Duodenal mucosa (tissue), 2 donors: ENCODE measurements around the gene CFAP65.

Source experiments
- H3K27ac ChIP-seq: one replicate; pipeline ENCODE4 v1.7.0; 2013; ENCODE audit warnings: low read depth, low read length
- H3K27me3 ChIP-seq, 2 donors: one replicate each; pipeline ENCODE4 v1.7.0; 2013; ENCODE audit warnings: low read length in 2 of 2, control low read depth in 1 of 2; ENCODE audit not compliant: insufficient read depth in 2 of 2, control insufficient read depth in 1 of 2
- H3K36me3 ChIP-seq, 2 donors: one replicate each; pipeline ENCODE4 v1.7.0; 2013; ENCODE audit warnings: low read length in 2 of 2, control low read depth in 1 of 2; ENCODE audit not compliant: insufficient read depth in 2 of 2, control insufficient read depth in 1 of 2
- H3K4me1 ChIP-seq, 2 donors: one replicate each; pipeline ENCODE4 v1.7.0; 2013; ENCODE audit warnings: low read length in 2 of 2, control low read depth in 1 of 2; ENCODE audit not compliant: insufficient read depth in 2 of 2, control insufficient read depth in 1 of 2
- H3K4me3 ChIP-seq, 2 donors: one replicate each; pipeline ENCODE4 v1.7.0; 2013; ENCODE audit warnings: low read length in 2 of 2, low read depth in 1 of 2
- H3K9ac ChIP-seq, 2 donors: one replicate each; pipeline ENCODE4 v1.7.0; 2013; ENCODE audit warnings: low read length in 2 of 2, low read depth in 1 of 2
- H3K9me3 ChIP-seq, 2 donors: one replicate each; pipeline ENCODE4 v1.7.0; 2013; ENCODE audit warnings: low read length in 2 of 2, control low read depth in 1 of 2; ENCODE audit not compliant: control insufficient read depth in 1 of 2

The CFAP65 gene

GRCh38 chr2:219041252-219041651 lies at the start of gene CFAP65:
Gene CFAP65 (minus strand): TSS chr2:219041516. CDS start chr2:219039048, 2,468 bp downstream.
- H3K9ac ChIP-seq, result no peak within 1 kb of the TSS

GRCh38 chr2:219090436-219091299 lies 49.4 kb upstream of the CFAP65 start:
- peaks cover under 1 to 22% of the 10 kb centered on the region in 2 donors for H3K4me1 ChIP-seq
- no peaks in the 10 kb centered on the region for H3K9me3 ChIP-seq
- H3K9ac ChIP-seq, result no peak overlapping the region
- H3K4me3 ChIP-seq, result no peak overlapping the region
- no peak overlapping the region for H3K27ac ChIP-seq
- H3K36me3 ChIP-seq, result peaks cover 0 to 11% of the 10 kb centered on the region in 2 donors
- H3K27me3 ChIP-seq, result no peaks in the 10 kb centered on the region

More at GRCh38 chr2:219041252-219041651, at the start of gene CFAP65:
- no peaks in the 10 kb centered on the region for H3K9me3 ChIP-seq
- peaks cover 8 to 15% of the 10 kb centered on the region in 2 donors for H3K27me3 ChIP-seq
- H3K27ac ChIP-seq, result no peak within 1 kb of the TSS
- H3K36me3 ChIP-seq, result no peaks in the 10 kb centered on the region
- H3K4me1 ChIP-seq, result peaks cover 7 to 11% of the 10 kb centered on the region in 2 donors
- H3K4me3 ChIP-seq, result peak within 1 kb of the TSS; percentile 58 to 60

GRCh38 chr2:219089330-219089729 lies 48.0 kb upstream of the CFAP65 start:
- Histone ChIP-seq H3K9me3 (no peaks in the 10 kb centered on the region), H3K4me3 (no peak overlapping the region), H3K4me1 (peaks cover 0 to 9% of the 10 kb centered on the region in 2 donors), H3K27ac (no peak overlapping the region), H3K36me3 (peaks cover 0 to 5% of the 10 kb centered on the region in 2 donors), H3K9ac (no peak overlapping the region), H3K27me3 (no peaks in the 10 kb centered on the region)

GRCh38 chr2:219087848-219088247 lies 46.5 kb upstream of the CFAP65 start:
- Histone ChIP-seq H3K27ac (no peak overlapping the region), H3K9me3 (no peaks in the 10 kb centered on the region), H3K4me1 (peaks cover 4 to 17% of the 10 kb centered on the region in 2 donors)

GRCh38 chr2:219087361-219087760 lies 46.0 kb upstream of the CFAP65 start:
- Histone ChIP-seq H3K36me3 (peaks cover 0 to 5% of the 10 kb centered on the region in 2 donors), H3K27me3 (no peaks in the 10 kb centered on the region), H3K4me3 (no peak overlapping the region), H3K9me3 (no peaks in the 10 kb centered on the region), H3K4me1 (peaks cover 9 to 22% of the 10 kb centered on the region in 2 donors), H3K9ac (no peak overlapping the region), H3K27ac (no peak overlapping the region)

More at GRCh38 chr2:219087848-219088247, 46.5 kb upstream of the CFAP65 start:
- H3K36me3 ChIP-seq, result peaks cover 0 to 5% of the 10 kb centered on the region in 2 donors
- H3K4me3 ChIP-seq, result no peak overlapping the region
- H3K27me3 ChIP-seq, result no peaks in the 10 kb centered on the region
- no peak overlapping the region for H3K9ac ChIP-seq

- Histone ChIP-seq H3K36me3 (peaks cover 0 to 5% of the 10 kb centered on the region in 2 donors), H3K9ac (no peak overlapping the region), H3K9me3 (no peaks in the 10 kb centered on the region), H3K4me1 (peaks cover 19 to 28% of the 10 kb centered on the region in 2 donors), H3K27me3 (no peaks in the 10 kb centered on the region), H3K27ac (no peak overlapping the region), H3K4me3 (no peak overlapping the region)
Observed at GRCh38 chr2:219086196-219086595, 44.9 kb upstream of the CFAP65 start.

GRCh38 chr2:219084791-219085190 lies 43.5 kb upstream of the CFAP65 start:
- H3K9ac ChIP-seq, result no peak overlapping the region
- no peaks in the 10 kb centered on the region for H3K36me3 ChIP-seq
- H3K27ac ChIP-seq, result no peak overlapping the region
- no peaks in the 10 kb centered on the region for H3K9me3 ChIP-seq
- no peak overlapping the region for H3K4me3 ChIP-seq
- no peaks in the 10 kb centered on the region for H3K27me3 ChIP-seq
- peaks cover 29 to 31% of the 10 kb centered on the region in 2 donors for H3K4me1 ChIP-seq

GRCh38 chr2:219082332-219082958 lies 41.1 kb upstream of the CFAP65 start:
- peaks cover 0 to 6% of the 10 kb centered on the region in 2 donors for H3K36me3 ChIP-seq
- H3K9me3 ChIP-seq, result no peaks in the 10 kb centered on the region
- H3K27me3 ChIP-seq, result no peaks in the 10 kb centered on the region
- peak overlapping the region; percentile 2 to 20 for H3K4me3 ChIP-seq
- peak overlapping the region in 1 of 2 donors; percentile 39 for H3K9ac ChIP-seq
- H3K4me1 ChIP-seq, result peaks cover 40 to 51% of the 10 kb centered on the region in 2 donors
- H3K27ac ChIP-seq, result peak overlapping the region; percentile 76

GRCh38 chr2:219081701-219082331 lies 40.5 kb upstream of the CFAP65 start:
- no peaks in the 10 kb centered on the region for H3K9me3 ChIP-seq
- H3K27ac ChIP-seq, result peak overlapping the region; percentile 76
- H3K4me3 ChIP-seq, result peak overlapping the region; percentile 2 to 20
- H3K27me3 ChIP-seq, result no peaks in the 10 kb centered on the region
- peaks cover 40 to 57% of the 10 kb centered on the region in 2 donors for H3K4me1 ChIP-seq
- H3K36me3 ChIP-seq, result peaks cover 6 to 12% of the 10 kb centered on the region in 2 donors
- peak overlapping the region in 1 of 2 donors; percentile 39 for H3K9ac ChIP-seq
